Calu3 (cell line): ENCODE measurements around the gene SPO11. TPM values are rescaled to one million over a fixed set of nuclear protein-coding genes. Genes with fewer than 3 reads are reported as not detected.

Source experiments
- BruUV-seq: library from RNA; stranded (reverse); fragments of 400-500 nt; replicated peaks from 2 replicates; lab custom pipeline; 2021; lab: Mats Ljungman, UMichigan
- CTCF ChIA-PET: fragments of 300-600 bp; sonication (Branson Sonifier 250); formaldehyde crosslinking; loops from one replicate; lab custom pipeline; 2022; ENCODE audit warnings: antibody characterized with exemption; lab: Charles Lee
- DNase-seq: peaks from one replicate; pipeline ENCODE4 v3.0.0; 2022
- H3K27ac Mint-ChIP-seq: one replicate; pipeline ENCODE4 v1.8.0; 2022; ENCODE audit warnings: mixed read lengths; ENCODE audit not compliant: unreplicated experiment
- H3K27me3 Mint-ChIP-seq: one replicate; pipeline ENCODE4 v1.8.0; 2022; ENCODE audit warnings: mixed read lengths; ENCODE audit not compliant: unreplicated experiment
- H3K36me3 Mint-ChIP-seq: one replicate; pipeline ENCODE4 v1.8.0; 2022; ENCODE audit warnings: mild to moderate bottlenecking, moderate library complexity, mixed read lengths; ENCODE audit not compliant: insufficient read depth, unreplicated experiment
- H3K4me1 Mint-ChIP-seq: one replicate; pipeline ENCODE4 v1.8.0; 2022; ENCODE audit warnings: mild to moderate bottlenecking, low read depth, mixed read lengths; ENCODE audit not compliant: unreplicated experiment
- H3K4me3 Mint-ChIP-seq: one replicate; pipeline ENCODE4 v1.8.0; 2022; ENCODE audit warnings: mild to moderate bottlenecking, low read depth, moderate library complexity, mixed read lengths; ENCODE audit not compliant: unreplicated experiment
- H3K9me3 Mint-ChIP-seq: one replicate; pipeline ENCODE4 v1.8.0; 2022; ENCODE audit warnings: low read depth, mixed read lengths; ENCODE audit not compliant: unreplicated experiment
- intact Hi-C: fragments of 100-400 bp; cut with micrococcal nuclease; formaldehyde crosslinking; loops from one replicate; pipeline ENCODE4 v1.10.0; 2022; ENCODE audit not compliant: unreplicated experiment
- total RNA-seq: library from RNA; stranded (reverse); gene quantifications from 2 replicates; pipeline ENCODE4 v1.2.3, GENCODE V29; 2022
- TF ChIP-seq, protein P1 (sequence below): fragments of 200-600 bp; IDR thresholded peaks from one replicate; pipeline ENCODE4 v1.8.0; 2022; ENCODE audit warnings: antibody characterized with exemption; ENCODE audit not compliant: unreplicated experiment

The SPO11 gene
- total RNA-seq, 1 experiment from 2014 or later = not detected

- H3K27ac Mint-ChIP-seq = no peak overlapping the region
- H3K36me3 Mint-ChIP-seq = peaks cover 30% of the 10 kb centered on the region
- no peak for DNase-seq
- H3K4me3 Mint-ChIP-seq = no peak overlapping the region
- no peaks in the 10 kb centered on the region for H3K27me3 Mint-ChIP-seq
- no peaks in the 10 kb centered on the region for H3K9me3 Mint-ChIP-seq
- TF ChIP-seq, protein P1, sequence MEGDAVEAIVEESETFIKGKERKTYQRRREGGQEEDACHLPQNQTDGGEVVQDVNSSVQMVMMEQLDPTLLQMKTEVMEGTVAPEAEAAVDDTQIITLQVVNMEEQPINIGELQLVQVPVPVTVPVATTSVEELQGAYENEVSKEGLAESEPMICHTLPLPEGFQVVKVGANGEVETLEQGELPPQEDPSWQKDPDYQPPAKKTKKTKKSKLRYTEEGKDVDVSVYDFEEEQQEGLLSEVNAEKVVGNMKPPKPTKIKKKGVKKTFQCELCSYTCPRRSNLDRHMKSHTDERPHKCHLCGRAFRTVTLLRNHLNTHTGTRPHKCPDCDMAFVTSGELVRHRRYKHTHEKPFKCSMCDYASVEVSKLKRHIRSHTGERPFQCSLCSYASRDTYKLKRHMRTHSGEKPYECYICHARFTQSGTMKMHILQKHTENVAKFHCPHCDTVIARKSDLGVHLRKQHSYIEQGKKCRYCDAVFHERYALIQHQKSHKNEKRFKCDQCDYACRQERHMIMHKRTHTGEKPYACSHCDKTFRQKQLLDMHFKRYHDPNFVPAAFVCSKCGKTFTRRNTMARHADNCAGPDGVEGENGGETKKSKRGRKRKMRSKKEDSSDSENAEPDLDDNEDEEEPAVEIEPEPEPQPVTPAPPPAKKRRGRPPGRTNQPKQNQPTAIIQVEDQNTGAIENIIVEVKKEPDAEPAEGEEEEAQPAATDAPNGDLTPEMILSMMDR = no peak
- no TSS peak for BruUV-seq
- CTCF ChIA-PET = no interaction called here
- H3K4me1 Mint-ChIP-seq = no peaks in the 10 kb centered on the region
- intact Hi-C loops = loop anchor here (5.0 to 10.0 kb wide), 2 partner anchors 51 to 209 kb away; no protein-coding TSS in a partner anchor
Observed at GRCh38 chr20:57385940-57386339, 56.3 kb downstream of the SPO11 start.

- Mint-ChIP-seq H3K4me1 (no peaks in the 10 kb centered on the region), H3K4me3 (no peak overlapping the region), H3K36me3 (peaks cover 32% of the 10 kb centered on the region), H3K27ac (no peak overlapping the region), H3K9me3 (no peaks in the 10 kb centered on the region), H3K27me3 (no peaks in the 10 kb centered on the region)
- no peak for DNase-seq
- intact Hi-C loops = loop anchor here (5.0 to 10.0 kb wide), 2 partner anchors 51 to 208 kb away; no protein-coding TSS in a partner anchor
- CTCF ChIA-PET = no interaction called here
- no TSS peak for BruUV-seq
- TF ChIP-seq, protein P1 = no peak
Observed at GRCh38 chr20:57386762-57387161, 57.2 kb downstream of the SPO11 start.

- no peaks in the 10 kb centered on the region for H3K27me3 Mint-ChIP-seq
- H3K9me3 Mint-ChIP-seq = no peaks in the 10 kb centered on the region
- no peak overlapping the region for H3K4me3 Mint-ChIP-seq
- BruUV-seq = no TSS peak
- intact Hi-C loops = loop anchor here (5.0 to 10.0 kb wide), 2 partner anchors 50 to 207 kb away; no protein-coding TSS in a partner anchor
- TF ChIP-seq, protein P1 = no peak
- peaks cover 39% of the 10 kb centered on the region for H3K36me3 Mint-ChIP-seq
- CTCF ChIA-PET = no interaction called here
- no peak overlapping the region for H3K27ac Mint-ChIP-seq
- no peaks in the 10 kb centered on the region for H3K4me1 Mint-ChIP-seq
- DNase-seq = no peak
Observed at GRCh38 chr20:57387463-57387862, 57.9 kb downstream of the SPO11 start.

- no TSS peak for BruUV-seq
- no peak for DNase-seq
- no peak overlapping the region for H3K27ac Mint-ChIP-seq
- no peak overlapping the region for H3K4me3 Mint-ChIP-seq
- no peaks in the 10 kb centered on the region for H3K4me1 Mint-ChIP-seq
- intact Hi-C loops = loop anchor here (5.0 to 10.0 kb wide), 2 partner anchors 49 to 207 kb away; no protein-coding TSS in a partner anchor
- H3K9me3 Mint-ChIP-seq = no peaks in the 10 kb centered on the region
- CTCF ChIA-PET = no interaction called here
- no peaks in the 10 kb centered on the region for H3K27me3 Mint-ChIP-seq
- TF ChIP-seq, protein P1 = no peak
- H3K36me3 Mint-ChIP-seq = peaks cover 44% of the 10 kb centered on the region
Observed at GRCh38 chr20:57387945-57388371, 58.4 kb downstream of the SPO11 start.
